SIG-M5 treated with dmso at 0.1 percent for 504 hours (cell line): Measurements from ENCODE around the gene ZNHIT2.
A peak's percentile ranks its signal among the peaks of the same experiment; 100 is the strongest.

Experiments
- DNase-seq: peaks from one replicate; lab custom pipeline; 2025; ENCODE audit not compliant: unreplicated experiment; lab: John Stamatoyannopoulos, UW

ZNHIT2 gene

DNA sequence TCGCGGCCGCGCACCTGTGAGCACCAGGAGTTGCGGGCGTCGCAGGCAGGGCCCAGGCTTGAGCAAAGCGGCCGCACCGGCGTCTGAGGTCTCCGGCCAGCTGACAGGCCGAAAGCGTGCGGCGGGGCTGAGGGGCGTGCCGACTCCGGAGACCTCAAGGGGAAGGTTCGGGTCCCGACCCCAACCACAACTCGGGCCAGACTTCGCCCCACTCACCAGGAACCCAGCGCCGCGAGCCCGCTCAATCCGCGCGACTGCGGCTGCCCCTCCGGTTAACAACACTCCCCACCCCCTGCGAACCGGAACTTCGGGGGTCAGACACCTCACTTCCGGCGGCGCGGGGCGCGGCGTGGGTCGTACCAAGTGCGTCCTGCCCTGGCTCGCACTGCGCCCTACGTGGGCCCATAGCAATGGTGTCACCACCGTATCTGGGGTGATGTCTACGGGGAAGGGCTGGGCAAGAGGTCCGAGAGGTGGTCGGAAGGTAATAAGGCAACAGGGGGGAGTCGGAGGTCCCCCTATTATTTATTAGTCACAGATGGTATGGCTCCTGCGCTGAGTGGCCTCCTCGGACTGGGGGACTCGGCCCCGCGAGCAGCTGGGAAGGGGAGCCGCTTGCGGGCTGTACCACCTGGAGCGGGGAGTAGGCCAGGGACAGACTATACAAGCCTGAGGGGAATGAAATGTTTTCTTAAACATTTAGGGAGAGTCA, 16.9 kb upstream of the ZNHIT2 start, which contains the start of gene SYVN1:
Gene SYVN1, minus strand, starts transcription at position 280 of the 712 bp plus-strand sequence. CDS start 918 bp downstream, outside the sequence.
- peak; percentile 89 for DNase-seq

DNA sequence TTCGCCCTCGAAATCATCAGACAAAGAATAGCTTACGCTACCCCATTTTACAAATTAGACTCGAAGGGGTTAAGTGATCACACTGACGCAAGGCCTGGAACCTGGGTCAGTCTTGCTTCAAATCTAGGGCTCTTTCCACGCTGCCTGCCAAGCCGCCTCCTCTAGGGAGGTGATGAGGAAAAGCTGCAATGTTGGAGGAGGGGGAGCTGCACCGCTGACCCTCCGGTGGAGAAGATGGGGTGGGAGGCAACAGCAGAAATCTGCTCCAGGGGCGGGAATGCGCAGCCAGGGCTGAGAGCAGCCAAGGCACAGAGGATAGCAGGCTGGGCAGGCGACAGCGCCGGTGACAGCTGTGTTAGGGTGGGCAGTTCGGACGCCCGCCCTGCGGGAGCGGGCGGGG, 16.2 kb upstream of the ZNHIT2 start:
- no peak for DNase-seq

DNA sequence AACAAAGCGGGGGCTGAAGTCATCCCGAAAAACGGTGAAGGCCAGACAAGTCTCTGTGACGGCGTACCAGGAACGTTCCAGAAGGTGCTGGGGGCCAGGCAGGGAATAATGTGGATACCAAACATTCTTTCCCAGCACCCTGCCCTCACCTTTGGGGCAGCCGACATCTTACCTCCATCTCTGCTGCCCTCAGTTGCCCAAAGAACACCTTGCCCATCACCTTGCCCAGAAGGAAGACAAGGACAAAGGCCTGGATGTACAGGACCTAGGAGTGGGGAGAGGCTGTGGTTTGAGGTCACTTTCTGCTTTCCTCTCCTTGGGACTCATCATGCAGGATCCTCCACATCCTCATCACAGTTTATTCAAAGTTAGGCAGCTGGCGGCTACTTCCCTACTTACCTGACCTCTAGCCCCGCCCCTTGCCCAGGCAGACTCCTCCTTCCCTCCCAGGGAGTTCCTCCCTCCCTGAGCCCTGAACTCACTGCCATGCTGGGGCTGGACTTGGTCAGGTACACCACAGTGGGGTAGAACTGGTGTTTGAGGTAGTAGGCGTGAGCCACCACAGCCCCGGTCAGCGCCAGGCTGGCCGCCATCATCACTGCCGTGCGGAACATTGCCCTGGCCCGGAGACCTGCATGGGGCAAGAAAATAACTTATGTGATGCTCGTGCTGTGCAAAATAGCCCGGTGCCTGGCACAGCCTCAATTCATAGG, 15.6 kb upstream of the ZNHIT2 start:
- DNase-seq: peak; percentile 75

DNA sequence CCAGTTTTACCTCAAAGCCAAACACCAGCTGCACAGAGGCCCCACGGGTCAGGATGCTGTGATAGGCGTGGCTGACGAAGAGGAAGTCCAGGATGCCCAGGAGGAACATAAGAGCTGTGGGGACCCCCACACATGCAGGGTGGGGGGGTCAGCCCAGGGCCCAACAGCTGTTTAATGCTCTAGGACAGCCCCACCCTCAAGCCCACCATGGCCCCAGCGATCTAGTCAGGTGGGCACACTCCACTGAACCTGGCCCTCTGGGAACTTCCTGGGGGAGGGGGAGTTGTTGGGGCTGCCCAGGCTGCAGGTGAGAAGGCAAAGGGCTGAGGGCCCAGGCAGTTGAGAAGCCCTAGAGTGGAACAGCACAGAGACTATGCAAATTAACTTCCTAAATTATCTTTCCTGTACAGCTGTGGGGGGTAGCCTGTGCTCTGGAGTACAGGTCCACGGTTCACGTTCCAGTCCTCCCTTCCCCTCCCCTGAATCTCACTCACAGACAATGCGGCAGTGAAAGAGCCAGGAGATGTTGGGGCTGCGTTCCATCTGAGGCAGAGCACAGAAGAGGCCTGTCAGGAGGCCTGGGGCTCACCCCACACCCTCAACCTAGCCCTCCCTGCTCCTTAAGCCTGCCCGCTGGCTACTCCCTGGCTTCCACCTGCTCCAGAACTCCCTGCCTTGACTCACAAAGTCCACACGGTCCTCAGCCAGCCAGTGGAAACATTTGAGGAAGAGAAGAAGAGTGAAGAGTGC, 14.9 kb upstream of the ZNHIT2 start:
- no peak for DNase-seq

DNA sequence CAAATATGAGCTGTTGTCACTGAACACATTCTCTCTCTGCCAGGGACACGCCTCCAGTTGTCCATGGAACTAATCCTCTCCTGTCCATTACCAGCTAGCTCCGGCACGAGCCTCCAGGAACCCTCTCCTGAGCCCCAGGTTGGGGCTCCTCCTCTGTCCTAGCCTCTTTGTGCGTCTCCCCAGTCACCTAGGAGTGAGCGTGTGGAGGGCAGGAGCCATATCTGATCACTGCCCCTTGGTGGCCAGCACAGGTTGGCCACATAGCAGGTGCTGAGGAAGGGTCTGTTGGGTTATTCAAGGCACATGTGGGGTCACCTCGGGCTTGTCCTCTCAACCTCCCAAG, 14.4 kb upstream of the ZNHIT2 start:
- DNase-seq: no peak

DNA sequence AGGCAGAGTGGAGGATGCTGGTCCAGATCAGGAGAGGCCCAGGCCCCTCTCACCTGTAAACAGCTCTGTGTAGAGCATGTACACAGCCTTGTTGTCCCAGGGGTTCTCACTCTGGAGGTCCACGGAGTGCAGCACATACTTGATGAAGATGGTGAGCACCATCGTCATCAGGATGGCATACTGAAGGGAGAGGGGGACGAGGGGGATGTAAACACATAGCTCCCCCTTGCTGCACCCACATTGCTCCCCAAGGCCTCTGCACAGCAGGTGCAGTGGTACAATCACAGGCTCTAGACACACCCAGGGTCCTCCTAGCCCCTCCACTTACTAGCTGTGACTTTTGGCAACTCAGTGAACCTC, 13.9 kb upstream of the ZNHIT2 start:
- no peak for DNase-seq

DNA sequence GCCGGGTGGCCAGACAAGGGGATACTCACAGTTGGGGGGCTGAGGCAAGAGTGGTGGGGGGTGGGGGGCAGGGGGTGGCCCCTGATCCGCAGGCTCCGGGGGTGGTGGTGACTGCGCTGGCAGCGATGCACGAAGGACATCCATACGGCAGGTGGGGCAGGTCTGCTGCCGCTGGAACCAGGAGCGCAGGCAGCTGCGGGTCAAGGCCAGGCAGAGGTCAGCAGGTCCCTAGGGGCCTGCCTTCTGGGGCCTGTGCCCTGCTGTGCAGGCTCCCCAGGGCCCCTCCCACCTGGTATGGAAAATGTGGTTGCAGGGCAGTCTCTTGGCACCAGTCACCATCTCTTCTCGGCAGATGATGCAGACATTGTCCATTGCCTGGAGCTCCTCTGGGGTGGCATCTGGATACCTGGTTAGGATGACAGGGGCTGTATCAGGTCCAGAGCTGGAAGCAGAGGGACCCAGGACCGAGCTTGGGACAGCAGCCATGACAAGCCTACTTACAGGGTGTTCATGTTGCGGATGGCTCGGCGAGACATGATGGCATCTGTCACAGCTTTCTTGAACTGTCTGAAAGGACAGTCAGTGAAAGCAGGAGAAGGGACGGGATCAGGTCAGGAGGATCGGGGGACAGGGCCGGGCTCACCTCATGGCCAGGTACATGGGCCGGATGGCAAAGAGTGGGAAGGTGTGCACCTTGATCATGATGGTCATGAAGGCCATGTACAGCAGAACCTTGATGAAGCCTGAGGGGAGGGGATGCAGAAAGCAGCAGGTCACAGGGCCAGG, 13.3 kb upstream of the ZNHIT2 start:
- DNase-seq: no peak

DNA sequence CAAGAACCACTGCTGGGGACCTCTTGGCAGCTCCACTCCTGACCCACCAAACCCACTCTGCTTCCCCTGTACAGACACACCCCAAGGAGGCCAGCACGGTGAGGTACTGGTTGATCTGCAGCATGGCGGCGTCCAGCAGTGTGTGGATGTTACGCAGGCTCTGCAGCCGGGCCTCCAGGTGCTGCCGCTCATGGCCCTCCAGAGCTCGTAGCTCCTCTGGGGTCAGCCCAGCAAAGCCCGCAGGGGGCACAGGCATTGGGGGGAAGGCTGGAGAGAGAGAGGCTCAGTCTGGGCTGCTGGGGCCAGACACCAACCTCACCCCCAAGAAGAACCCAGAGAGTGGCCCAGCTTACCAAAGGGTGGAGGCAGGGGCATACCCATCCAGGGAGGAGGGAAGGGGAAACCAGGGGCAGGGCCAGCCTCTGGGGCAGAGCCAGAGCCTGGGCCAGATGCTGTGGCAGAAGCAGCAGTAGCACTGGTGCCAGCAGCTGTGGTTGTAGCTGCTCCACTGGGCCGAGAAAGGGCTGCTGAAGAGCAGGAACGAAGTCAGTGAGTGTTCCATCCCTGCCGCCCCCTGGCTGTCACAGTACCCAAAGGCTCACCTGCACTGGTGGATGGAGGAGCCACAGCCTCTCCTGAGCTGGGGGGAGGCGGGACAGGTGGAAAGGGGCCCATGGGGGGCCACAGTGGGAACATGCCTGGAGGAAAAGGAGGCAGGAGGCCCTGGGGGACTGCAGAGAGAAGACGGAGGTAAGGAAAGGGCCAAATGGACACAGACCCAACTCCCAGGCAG, 12.3 kb upstream of the ZNHIT2 start:
- no peak for DNase-seq

DNA sequence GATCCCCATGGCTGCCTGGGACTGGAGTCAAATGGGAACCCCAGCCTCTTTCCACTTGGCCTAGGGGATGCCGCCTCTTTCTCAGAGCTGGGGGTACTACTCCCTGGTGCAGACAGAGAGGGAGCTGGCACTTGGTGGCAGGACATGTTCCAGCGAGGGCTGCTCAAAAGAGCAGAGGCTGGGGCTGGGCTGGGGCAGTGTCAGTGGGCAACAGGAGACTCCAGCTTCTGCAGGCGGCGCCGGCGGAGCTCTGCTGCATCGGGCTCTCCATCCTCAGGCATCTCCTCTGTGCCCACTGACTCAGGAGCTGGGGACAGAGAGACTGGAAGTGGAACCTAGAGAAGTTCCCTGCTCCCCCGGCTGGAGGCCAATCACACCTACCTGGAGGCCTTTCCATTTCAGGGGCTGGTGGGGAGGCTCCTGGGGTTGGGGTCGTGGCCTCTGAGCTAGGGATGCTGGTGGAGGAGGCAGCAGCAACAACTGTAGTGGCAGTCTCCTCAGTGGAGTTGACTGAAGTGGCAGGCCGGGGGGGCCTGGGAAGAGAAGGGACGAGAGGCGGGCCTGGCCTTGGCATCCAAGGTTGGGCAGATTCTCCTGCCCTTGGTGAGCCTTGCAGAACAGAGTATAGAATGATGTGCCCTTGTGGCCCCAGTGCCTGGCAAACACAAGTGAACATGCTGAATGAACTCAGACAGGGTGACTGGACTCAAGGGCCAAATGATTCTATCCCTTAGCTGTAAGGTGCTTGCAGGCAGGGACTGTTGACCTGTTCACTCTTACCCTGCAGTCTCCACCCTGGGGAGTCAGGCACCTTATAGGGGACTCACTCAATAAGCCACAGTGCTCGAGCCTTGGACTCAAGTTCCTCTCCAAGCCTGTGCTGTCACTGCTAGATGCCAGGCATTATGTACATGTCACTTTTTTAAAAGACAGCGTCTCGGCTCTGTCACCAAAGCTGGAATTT, 11.0 kb upstream of the ZNHIT2 start:
- DNase-seq: no peak

DNA sequence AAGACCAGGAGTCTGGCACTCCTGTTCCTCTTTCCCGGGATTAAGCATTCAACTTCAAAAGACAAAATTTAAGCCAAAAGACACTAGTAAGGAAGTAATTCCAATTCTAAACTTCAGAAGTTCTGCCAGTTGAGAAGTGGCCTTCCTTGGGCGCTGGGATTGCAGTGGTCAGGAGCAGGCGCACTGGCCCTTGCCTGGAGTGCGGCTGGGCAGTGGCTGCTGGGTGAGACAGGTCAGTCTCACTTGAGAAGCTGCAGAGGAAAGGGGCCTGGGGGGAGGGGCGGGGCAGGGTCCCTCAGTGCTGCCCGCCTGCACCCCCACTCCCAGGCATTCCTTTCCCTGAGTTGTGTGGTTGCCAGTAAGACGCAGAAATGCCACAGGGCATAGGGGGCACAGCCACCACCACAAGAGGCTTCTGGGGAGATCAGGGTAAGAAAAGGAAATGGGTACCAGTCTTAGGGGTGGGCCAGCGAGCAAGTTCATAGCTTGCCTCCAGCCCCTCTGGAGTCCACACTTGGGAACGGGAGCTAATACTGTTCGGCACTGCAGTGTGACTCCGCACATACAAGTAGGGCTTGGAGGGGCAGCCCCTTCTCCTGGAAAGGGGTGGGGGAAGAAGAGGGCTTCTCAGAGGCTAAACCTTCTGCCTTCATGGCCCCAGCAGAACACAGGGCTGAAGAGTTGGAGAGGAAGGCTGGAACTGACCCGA, 10.1 kb upstream of the ZNHIT2 start:
- DNase-seq: no peak

DNA sequence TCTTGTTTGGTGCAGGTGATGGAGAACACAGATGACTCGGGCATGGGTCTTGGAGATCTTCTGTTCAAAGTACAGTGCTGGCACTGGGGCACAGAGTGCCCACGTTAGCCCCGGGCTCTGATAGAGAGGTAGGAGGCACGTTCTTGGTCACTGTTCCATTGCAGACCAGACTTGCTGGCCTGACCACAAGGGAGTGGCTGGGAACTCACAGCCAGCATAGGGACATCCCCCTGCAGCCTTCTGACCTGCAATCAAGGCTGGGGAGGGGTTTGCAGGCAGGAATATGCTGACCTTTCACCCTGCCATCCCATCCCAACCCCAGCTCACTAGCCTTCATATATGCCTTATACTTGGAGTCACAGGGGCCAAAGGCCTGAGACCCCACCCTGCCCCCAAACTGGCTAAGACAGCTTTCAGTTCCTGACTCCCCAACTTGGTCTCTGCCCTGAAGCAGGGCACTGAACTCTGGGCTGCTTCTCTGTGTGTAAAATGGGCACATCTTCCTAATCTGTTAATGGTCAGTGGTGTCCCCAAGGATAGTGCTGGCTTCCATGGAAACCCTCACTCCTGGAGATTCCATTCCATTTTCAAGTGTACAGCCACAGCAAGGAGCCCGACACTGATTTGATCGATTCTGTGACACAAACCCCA, 9.2 kb upstream of the ZNHIT2 start:
- DNase-seq: no peak

DNA sequence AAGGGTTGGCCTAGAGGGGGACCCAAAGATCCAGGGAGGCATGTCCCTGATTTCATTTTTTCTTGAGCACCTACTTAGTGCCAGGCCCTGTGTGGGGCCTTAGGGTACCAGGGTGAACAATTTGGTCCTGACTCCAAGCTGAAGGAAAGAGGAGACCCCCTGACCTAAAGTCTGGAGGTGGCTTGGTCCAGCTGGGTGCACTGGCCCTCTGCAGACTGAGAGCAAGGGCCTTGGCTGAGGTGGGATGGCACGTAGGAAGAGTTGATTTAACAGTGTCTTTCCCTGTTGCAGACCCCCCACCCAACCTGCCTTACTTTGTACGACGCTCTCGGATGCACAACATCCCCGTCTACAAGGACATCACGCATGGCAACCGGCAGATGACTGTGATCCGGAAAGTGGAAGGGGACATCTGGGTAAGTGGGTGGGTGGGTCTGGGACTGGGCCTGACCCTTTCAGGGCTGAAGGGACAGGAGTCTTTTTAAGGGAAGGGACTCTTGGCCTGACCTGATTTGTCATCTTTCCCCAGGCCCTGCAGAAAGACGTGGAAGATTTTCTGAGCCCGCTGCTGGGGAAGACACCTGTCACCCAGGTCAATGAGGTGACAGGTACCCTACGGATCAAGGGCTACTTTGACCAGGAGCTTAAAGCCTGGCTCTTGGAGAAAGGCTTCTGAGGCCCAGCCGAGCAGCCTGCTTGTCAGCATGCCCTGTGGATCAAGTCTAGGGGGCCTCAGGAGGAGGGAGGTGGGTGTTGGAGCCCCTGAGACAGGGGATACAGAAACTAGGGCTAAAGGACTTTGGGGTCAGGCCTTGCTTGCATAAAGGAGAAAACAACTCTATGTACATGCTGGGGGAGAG, 7.9 kb upstream of the ZNHIT2 start:
- DNase-seq: no peak

DNA sequence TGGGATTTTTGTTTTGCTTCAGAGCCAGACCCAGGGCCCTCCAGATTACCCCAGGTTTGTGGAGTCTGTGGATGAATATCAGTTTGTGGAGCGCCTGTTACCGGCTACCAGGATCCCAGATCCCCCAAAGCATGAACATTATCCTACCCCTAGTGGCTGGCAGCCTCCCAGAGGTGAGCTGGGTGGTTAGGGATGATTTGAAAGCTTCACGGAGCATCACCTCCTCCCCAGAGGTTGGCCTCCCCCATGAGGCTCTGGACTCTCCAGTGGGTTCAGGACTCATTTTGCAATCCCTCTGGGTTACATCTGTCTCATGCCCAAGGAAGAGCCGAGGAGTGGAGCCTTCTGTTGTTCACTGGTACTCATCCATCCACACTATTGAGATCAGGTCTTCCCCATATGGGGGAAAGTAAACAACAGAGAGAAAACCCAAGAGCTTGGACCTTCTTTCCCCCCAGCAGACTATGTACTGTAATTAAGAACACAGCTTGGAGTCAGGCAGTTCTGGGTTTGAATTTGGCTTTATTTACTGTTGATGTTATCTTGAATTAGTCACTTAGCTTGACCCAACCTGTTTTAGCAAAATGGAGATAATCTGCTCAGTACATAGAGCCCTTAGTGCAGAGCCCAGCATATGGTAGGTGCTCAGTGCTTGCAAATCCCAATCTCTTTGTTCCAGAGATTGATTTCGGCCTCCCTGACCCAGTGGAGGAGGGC, 7.1 kb upstream of the ZNHIT2 start:
- DNase-seq: no peak

DNA sequence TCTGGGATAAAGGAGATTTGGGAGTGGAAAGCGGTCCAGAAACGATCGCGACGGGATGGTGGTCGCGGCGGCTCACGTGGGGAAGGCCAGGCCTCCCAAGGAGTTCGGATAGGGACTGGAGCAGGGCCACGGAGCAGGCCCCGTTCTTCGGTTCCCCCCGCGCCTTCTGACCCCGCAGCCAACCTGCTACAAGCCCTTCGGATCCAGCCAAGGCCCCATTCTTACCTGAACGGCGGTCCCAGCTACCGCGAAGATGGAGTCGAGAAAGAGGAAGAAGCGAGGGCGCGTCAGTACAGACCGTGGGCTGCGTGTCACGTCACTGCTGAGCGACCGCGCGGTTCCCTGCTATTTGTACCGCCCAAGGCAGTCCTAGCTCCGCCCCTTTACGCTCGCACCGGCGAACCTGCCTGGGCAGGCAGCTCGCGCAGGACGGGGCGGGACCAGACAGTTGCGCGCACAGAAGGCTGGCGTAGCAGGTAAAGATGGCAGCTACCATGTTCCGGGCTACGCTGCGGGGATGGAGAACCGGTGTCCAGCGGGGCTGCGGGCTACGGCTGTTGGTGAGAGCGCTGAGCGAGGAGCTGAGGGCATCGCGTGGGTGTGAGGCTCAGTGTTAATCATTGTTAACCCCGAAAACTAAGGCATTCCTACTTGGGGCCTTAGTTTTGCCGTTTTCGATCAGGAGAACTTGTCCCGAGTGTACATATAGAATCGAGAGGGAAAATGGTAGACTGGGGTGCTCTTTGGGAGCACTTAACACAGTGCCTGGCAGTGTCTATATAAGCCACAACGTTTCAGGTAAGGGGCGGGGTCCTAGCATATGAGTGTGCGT, 4.6 kb upstream of the ZNHIT2 start, which contains the start of the genes FAU and MRPL49:
Gene FAU, minus strand, starts transcription at position 270 of the 832 bp plus-strand sequence. CDS start 321 bp downstream, outside the sequence.
Gene MRPL49, plus strand, starts transcription at position 457 of the 832 bp plus-strand sequence. Its CDS starts 26 bp downstream, at position 483.
- DNase-seq: peak; percentile 98

DNA sequence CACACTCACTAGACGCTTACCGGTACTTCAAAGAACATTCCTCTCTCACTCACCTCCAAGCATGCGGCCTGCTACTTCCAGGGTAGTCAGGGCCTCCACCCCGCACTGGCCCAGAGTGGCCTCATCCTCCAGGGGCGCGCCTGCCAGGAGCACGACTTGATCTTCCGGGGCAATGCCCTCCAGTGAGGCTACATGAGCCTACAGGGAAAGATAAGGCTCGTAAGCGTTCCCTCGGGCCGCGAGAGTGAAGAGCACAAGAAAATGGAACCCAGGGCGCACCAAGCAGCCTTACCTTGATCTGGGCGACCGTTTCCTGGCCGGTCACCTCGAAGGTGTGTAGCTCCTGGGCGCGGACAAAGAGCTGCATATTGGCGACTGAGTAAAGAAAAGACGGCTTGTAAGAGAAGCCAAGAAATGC, 4.0 kb upstream of the ZNHIT2 start:
- no peak for DNase-seq
